HepG2 (cell line): Measurements from ENCODE around the gene NELFCD. TPM values are rescaled to one million over a fixed set of nuclear protein-coding genes. Genes with fewer than 3 reads are reported as not detected.

Experiments
- ATF5 ChIP-seq: sonication (generic); formaldehyde crosslinking; IDR thresholded peaks from 2 replicates; pipeline ENCODE4 v1.4.0; 2020; ENCODE audit warnings: mild to moderate bottlenecking, low read depth, missing genetic modification reagents
- ATM ChIP-seq: fragments of 450-650 bp; IDR thresholded peaks from 2 replicates; pipeline ENCODE4 v1.7.1; 2017; ENCODE audit warnings: mild to moderate bottlenecking, borderline replicate concordance
- CERS6 ChIP-seq: sonication (generic); formaldehyde crosslinking; IDR thresholded peaks from 2 replicates; pipeline ENCODE4 v1.5.0; 2020; ENCODE audit warnings: missing genetic modification reagents
- ETS1 ChIP-seq: sonication (generic); formaldehyde crosslinking; IDR thresholded peaks from 2 replicates; pipeline ENCODE4 v1.4.0; 2020; ENCODE audit warnings: missing genetic modification reagents
- GTF2F1 ChIP-seq: fragments of 150-350 bp; IDR thresholded peaks from 2 replicates; pipeline ENCODE4 v1.6.1; 2014; ENCODE audit warnings: low read length
- KAT8 ChIP-seq: IDR thresholded peaks from 2 replicates; pipeline ENCODE4 v1.6.1; 2016; ENCODE audit warnings: missing genetic modification reagents, missing compliant biosample characterization
- MBD4 ChIP-seq: IDR thresholded peaks from 2 replicates; pipeline ENCODE4 v1.6.1; 2012; ENCODE audit warnings: low read length, inconsistent platforms, borderline replicate concordance
- NFIC ChIP-seq: IDR thresholded peaks from 2 replicates; pipeline ENCODE4 v1.6.1; 2012; ENCODE audit warnings: mild to moderate bottlenecking, low read length, inconsistent platforms
- NR0B2 ChIP-seq: sonication (generic); formaldehyde crosslinking; IDR thresholded peaks from 2 replicates; pipeline ENCODE4 v1.4.0; 2020; ENCODE audit warnings: mild to moderate bottlenecking, missing genetic modification reagents
- PRPF4 ChIP-seq: fragments of 200-400 bp; formaldehyde crosslinking; IDR thresholded peaks from 2 replicates; pipeline ENCODE4 v1.6.1; 2016; ENCODE audit warnings: low read length, low read depth; ENCODE audit not compliant: poor library complexity, severe bottlenecking
- SCMH1 ChIP-seq: sonication (generic); formaldehyde crosslinking; IDR thresholded peaks from 2 replicates; pipeline ENCODE4 v1.9.0; 2021; ENCODE audit warnings: missing genetic modification reagents, mild to moderate bottlenecking, borderline replicate concordance
- SRF ChIP-seq: IDR thresholded peaks from 2 replicates; pipeline ENCODE4 v1.6.1; 2011; ENCODE audit warnings: mild to moderate bottlenecking, low read depth, low read length, moderate library complexity
- TFE3 ChIP-seq: IDR thresholded peaks from 2 replicates; pipeline ENCODE4 v1.6.1; 2016
- TIGD3 ChIP-seq: sonication (generic); formaldehyde crosslinking; IDR thresholded peaks from 2 replicates; pipeline ENCODE4 v1.5.1; 2020; ENCODE audit warnings: mild to moderate bottlenecking, missing genetic modification reagents, borderline replicate concordance
- TP53 ChIP-seq: sonication (generic); formaldehyde crosslinking; conservative IDR thresholded peaks from 2 replicates; pipeline ENCODE4 v1.4.0; 2020; ENCODE audit warnings: missing genetic modification reagents
- WIZ ChIP-seq: sonication (generic); formaldehyde crosslinking; IDR thresholded peaks from 2 replicates; pipeline ENCODE4 v1.5.1; 2020; ENCODE audit warnings: mild to moderate bottlenecking, missing genetic modification reagents
- YY1 ChIP-seq: IDR thresholded peaks from 2 replicates; pipeline ENCODE4 v1.6.1; 2011; ENCODE audit warnings: low read length, low read depth, moderate library complexity, mild to moderate bottlenecking; ENCODE audit not compliant: insufficient read depth, insufficient replicate concordance
- ZNF225 ChIP-seq: sonication (generic); formaldehyde crosslinking; IDR thresholded peaks from 2 replicates; pipeline ENCODE4 v1.4.0; 2020; ENCODE audit warnings: mild to moderate bottlenecking, missing genetic modification reagents
- ZNF501 ChIP-seq: sonication (generic); formaldehyde crosslinking; IDR thresholded peaks from 2 replicates; pipeline ENCODE4 v1.5.1; 2020; ENCODE audit warnings: mild to moderate bottlenecking, moderate library complexity, missing genetic modification reagents
- ZNF737 ChIP-seq: sonication (generic); formaldehyde crosslinking; IDR thresholded peaks from 2 replicates; pipeline ENCODE4 v1.5.0; 2020; ENCODE audit warnings: missing genetic modification reagents, mild to moderate bottlenecking, borderline replicate concordance
- polyA plus RNA-seq, 8 experiments: library from polyadenylated mRNA; depleted of rRNA in 3 of 8; stranded (reverse) in 7 of 8; unstranded in 1 of 8; fragments of >200 nt; fragmentation: Illumina TruSeq in 4 of 8; extraction: Trizol in 4 of 8; gene quantifications; 2 replicates each; pipeline versions ENCODE4 v1.2.1 to v1.2.3, GENCODE V29; 2011 to 2016; ENCODE audit warnings: low read depth in 4 of 8, missing spikeins in 1 of 8, mixed read lengths in 1 of 8; ENCODE audit not compliant: insufficient read depth in 1 of 8
- total RNA-seq, 5 experiments: library from RNA; depleted of rRNA; stranded (reverse); fragments of >200 nt; fragmentation: Illumina TruSeq; extraction: Trizol; gene quantifications; 2 replicates each; pipeline ENCODE4 v1.2.3, GENCODE V29; 2016; ENCODE audit warnings: low read depth in 1 of 5

The NELFCD gene
- total and polyA plus RNA-seq, 2 of the 13 experiments (the other 11 are each of a cell fraction or from before 2014, with no cell fraction given): 159 to 203 TPM

- no peak for TF ChIP-seq CERS6 (CRISPR knock-in tag)
- TF ChIP-seq TP53: no peak
- TF ChIP-seq TFE3 (CRISPR knock-in tag): peak; percentile 94
- TF ChIP-seq ZNF225: no peak
- no peak for TF ChIP-seq YY1
- TF ChIP-seq NFIC: no peak
- no peak for TF ChIP-seq ETS1 (CRISPR knock-in tag)
- no peak for TF ChIP-seq PRPF4
- no peak for TF ChIP-seq NR0B2 (CRISPR knock-in tag)
- no peak for TF ChIP-seq ZNF501 (CRISPR knock-in tag)
- TF ChIP-seq SRF: no peak
- TF ChIP-seq ATM: no peak
- TF ChIP-seq MBD4: no peak
- TF ChIP-seq SCMH1: no peak
- TF ChIP-seq GTF2F1: no peak
- no peak for TF ChIP-seq WIZ
- TF ChIP-seq TIGD3 (CRISPR knock-in tag): no peak
- TF ChIP-seq KAT8 (CRISPR knock-in tag): 0 out of 2 replicates have a peak, but pooled peaks have one; percentile 11
- no peak for TF ChIP-seq ZNF737
- no peak for TF ChIP-seq ATF5
Measured at GRCh38 chr20:59010321-59010994, 29.4 kb downstream of the NELFCD start (continued).
